K562 (cell line): ENCODE results near the gene PLA2G2C. TPM values are rescaled to one million over a fixed set of nuclear protein-coding genes. Genes with fewer than 3 reads are reported as not detected.

Experiments
- ATAC-seq: fragments of 200-7000 bp; cut with Tn5 transposase; 3 replicates; pipeline ENCODE4 v1.9.1; 2020; ENCODE audit warnings: moderate library complexity
- BruUV-seq: library from RNA; stranded (reverse); fragments of 400-500 nt; replicated peaks from 2 replicates; lab custom pipeline; 2021; lab: Mats Ljungman, UMichigan
- CTCF ChIA-PET: fragments of 300-600 bp; formaldehyde crosslinking; extraction: SDS; loops from one replicate; lab custom pipeline; 2021; ENCODE audit warnings: low intra/inter-chr PET ratio; lab: Yijun Ruan, JAX
- POLR2A ChIA-PET: fragments of 300-600, 350-650 bp; sonication (Branson Sonifier 250); formaldehyde crosslinking; extraction: SDS; loops from one replicate; lab custom pipeline; 2021; ENCODE audit warnings: antibody characterized with exemption, inconsistent platforms; lab: Yijun Ruan, JAX
- DNase-seq, 4 experiments: peaks; one replicate each; pipeline versions ENCODE4 v3.0.0 to v3.0.0-alpha.2; 2011 to 2018; ENCODE audit warnings: low spot score in 3 of 4, mixed read lengths in 3 of 4; ENCODE audit errors: extremely low read depth in 1 of 4
- FAIRE-seq: peaks from 2 replicates; lab custom pipeline; 2011; peaks lifted over from hg19 to GRCh38; lab: Jason Lieb, UNC
- H2AFZ ChIP-seq: 2 replicates; pipeline ENCODE4 v1.6.0; 2011; ENCODE audit warnings: low read depth, low read length, control low read depth, inconsistent platforms
- H3K27ac ChIP-seq: fragments of 200-600 bp; 3 replicates; pipeline ENCODE4 v1.8.0; 2011; ENCODE audit warnings: low read depth, mild to moderate bottlenecking, control low read depth, inconsistent platforms, low read length, moderate library complexity, mixed read lengths; ENCODE audit errors: extremely low read depth
- H3K27me3 ChIP-seq, 2 experiments: fragments of 300-600 bp in 1 of 2; 2 replicates in 1 of 2; 3 replicates in 1 of 2; pipeline versions ENCODE4 v1.6.0 to v1.8.0; 2011; ENCODE audit warnings: inconsistent platforms in 2 of 2, low read length in 2 of 2, mild to moderate bottlenecking in 1 of 2, mixed read lengths in 1 of 2, moderate library complexity in 1 of 2; ENCODE audit not compliant: control insufficient read depth in 2 of 2, insufficient read depth in 2 of 2
- H3K36me3 ChIP-seq: fragments of 300-600 bp; 3 replicates; pipeline ENCODE4 v1.8.0; 2011; ENCODE audit warnings: mild to moderate bottlenecking, low read length, inconsistent platforms; ENCODE audit not compliant: control insufficient read depth, insufficient read depth
- H3K4me1 ChIP-seq, 2 experiments: fragments of 200-600 bp in 1 of 2; replicated peaks in 1 of 2; 2 replicates in 1 of 2; 3 replicates in 1 of 2; pipeline versions ENCODE4 v1.5.1 to v1.8.0; 2011; ENCODE audit warnings: inconsistent platforms in 2 of 2, low read length in 2 of 2, mild to moderate bottlenecking in 1 of 2, mixed read lengths in 1 of 2, moderate library complexity in 1 of 2; ENCODE audit not compliant: control insufficient read depth in 2 of 2, insufficient read depth in 2 of 2
- H3K4me2 ChIP-seq: 2 replicates; pipeline ENCODE4 v1.6.1; 2011; ENCODE audit warnings: low read length, control low read depth, inconsistent platforms, mixed read lengths; ENCODE audit not compliant: insufficient read depth
- H3K4me3 ChIP-seq: fragments of 200-600 bp; sonication (generic), shearing (Covaris generic); 2 replicates; pipeline ENCODE4 v1.5.1; 2016; ENCODE audit warnings: control low read depth, inconsistent platforms
- H3K79me2 ChIP-seq: fragments of 200-600 bp; 3 replicates; pipeline ENCODE4 v1.8.0; 2011; ENCODE audit warnings: low read length, inconsistent platforms; ENCODE audit not compliant: control insufficient read depth, insufficient read depth
- H3K9ac ChIP-seq, 2 experiments: 2 replicates each; pipeline versions ENCODE4 v1.6.0 to v1.6.1; 2011; ENCODE audit warnings: low read depth in 2 of 2, low read length in 2 of 2, control low read depth in 1 of 2, inconsistent platforms in 1 of 2, mild to moderate bottlenecking in 1 of 2, mixed read lengths in 1 of 2; ENCODE audit not compliant: insufficient read depth in 1 of 2
- H3K9me1 ChIP-seq: one replicate; pipeline ENCODE4 v1.6.0; 2011; ENCODE audit warnings: inconsistent platforms, mild to moderate bottlenecking, low read length, moderate library complexity; ENCODE audit not compliant: control insufficient read depth, insufficient read depth
- H3K9me3 ChIP-seq: replicated peaks from 2 replicates; pipeline ENCODE4 v1.5.1; 2011; ENCODE audit warnings: low read depth, low read length, inconsistent platforms; ENCODE audit not compliant: control insufficient read depth, insufficient read depth
- H4K20me1 ChIP-seq: replicated peaks from 2 replicates; pipeline ENCODE4 v1.6.1; 2011; ENCODE audit warnings: low read length, inconsistent platforms, mixed read lengths; ENCODE audit not compliant: control insufficient read depth, insufficient read depth
- CBX5 ChIP-seq: IDR thresholded peaks from 2 replicates; pipeline ENCODE4 v1.6.1; 2014; ENCODE audit warnings: low read depth, borderline replicate concordance
- CBX8 ChIP-seq: fragments of 200-600 bp; sonication (generic); IDR thresholded peaks from 2 replicates; pipeline ENCODE4 v1.6.1; 2012; ENCODE audit warnings: borderline replicate concordance, mixed run types, low read depth, mild to moderate bottlenecking, moderate library complexity, mixed read lengths, low read length, control low read depth, inconsistent platforms; ENCODE audit not compliant: poor library complexity, severe bottlenecking; ENCODE audit errors: extremely low read depth
- CEBPB ChIP-seq: fragments of 450-650 bp; IDR thresholded peaks from 2 replicates; pipeline ENCODE4 v1.6.1; 2016; ENCODE audit warnings: missing genetic modification characterization, missing compliant biosample characterization
- ETV1 ChIP-seq: fragments of 450-650 bp; conservative IDR thresholded peaks from 2 replicates; pipeline ENCODE4 v1.6.1; 2016; ENCODE audit warnings: missing genetic modification characterization, control low read depth, low read depth, missing compliant biosample characterization
- GABPA ChIP-seq: fragments of 200-800 bp; sonication (Bioruptor generic); conservative IDR thresholded peaks from 2 replicates; pipeline ENCODE4 v1.6.1; 2016; ENCODE audit warnings: low read depth, missing genetic modification characterization, missing compliant biosample characterization
- HBP1 ChIP-seq: fragments of 450-650 bp; formaldehyde crosslinking; IDR thresholded peaks from 2 replicates; pipeline ENCODE4 v1.4.0; 2022; ENCODE audit warnings: missing genetic modification characterization
- NFIC ChIP-seq: fragments of 450-650 bp; IDR thresholded peaks from 2 replicates; pipeline ENCODE4 v1.6.1; 2017; ENCODE audit warnings: mild to moderate bottlenecking, inconsistent platforms
- SMARCB1 ChIP-seq: IDR thresholded peaks from 2 replicates; pipeline ENCODE4 v1.6.1; 2011; ENCODE audit warnings: improper control_type of control experiment, low read depth; ENCODE audit not compliant: insufficient read length
- TCF7 ChIP-seq: sonication (generic); IDR thresholded peaks from 2 replicates; pipeline ENCODE4 v1.6.1; 2016; ENCODE audit warnings: antibody characterized with exemption, borderline replicate concordance
- TGIF2 ChIP-seq: sonication (generic); formaldehyde crosslinking; IDR thresholded peaks from 2 replicates; pipeline ENCODE4 v1.8.1; 2022; ENCODE audit warnings: mild to moderate bottlenecking, missing genetic modification reagents, moderate library complexity
- ZBTB12 ChIP-seq: fragments of 250-450 bp; sonication (Bioruptor Pico); IDR thresholded peaks from 2 replicates; pipeline ENCODE4 v1.4.0; 2020
- ZFP91 ChIP-seq: sonication (generic); formaldehyde crosslinking; IDR thresholded peaks from 2 replicates; pipeline ENCODE4 v1.8.0; 2022; ENCODE audit warnings: mild to moderate bottlenecking, missing genetic modification reagents
- ZNF282 ChIP-seq: sonication (generic); formaldehyde crosslinking; IDR thresholded peaks from 2 replicates; pipeline ENCODE4 v1.8.1; 2023; ENCODE audit warnings: missing genetic modification reagents
- WGBS: fragments of 100-300 bp; shearing (Covaris generic); methylation state at CpG from one replicate; pipeline ENCODE4 v1.1.6; 2016; ENCODE audit warnings: low coverage, mixed read lengths; ENCODE audit not compliant: insufficient coverage; ENCODE audit errors: missing lambda C conversion rate; 5-methylcytosine and 5-hydroxymethylcytosine counted together
- in situ Hi-C: fragments of 300-500 bp; cut with MboI; formaldehyde crosslinking; loops from 4 replicates; pipeline ENCODE4 v1.15.0; 2018; ENCODE audit warnings: inconsistent platforms, mixed read lengths
- intact Hi-C: fragments of 100-400 bp; cut with micrococcal nuclease; formaldehyde crosslinking; loops from 2 replicates; pipeline ENCODE4 v1.14.2; 2022
- polyA plus RNA-seq, 8 experiments: library from polyadenylated mRNA; depleted of rRNA in 4 of 8; stranded (reverse) in 5 of 8; unstranded in 3 of 8; fragments of >200 nt; fragmentation: Nextera tagmentation in 2 of 8; fragmentation: Illumina TruSeq in 1 of 8; extraction: Ambion mirVana in 2 of 8; extraction: Trizol in 1 of 8; gene quantifications; 2 replicates each; pipeline versions ENCODE4 v1.2.1 to v1.2.3, GENCODE V29; 2011 to 2014; ENCODE audit warnings: inconsistent platforms in 1 of 8, missing spikeins in 1 of 8
- total RNA-seq, 7 experiments: library from RNA; depleted of rRNA in 6 of 7; stranded (reverse); fragments of >200 nt in 6 of 7; fragmentation: Illumina TruSeq in 2 of 7; extraction: Trizol in 2 of 7; gene quantifications; 2 replicates each; pipeline versions ENCODE4 v1.2.1 to v1.2.3, GENCODE V29; 2011 to 2021; ENCODE audit warnings: low replicate concordance in 1 of 7
- TF ChIP-seq, protein P1 (sequence below), 3 experiments: IDR thresholded peaks in 2 of 3; conservative IDR thresholded peaks in 1 of 3; 2 replicates each; pipeline ENCODE4 v1.5.1; 2011 to 2012; ENCODE audit warnings: low read length in 3 of 3, mild to moderate bottlenecking in 3 of 3, control low read depth in 2 of 3, improper control_type of control experiment in 1 of 3, inconsistent platforms in 1 of 3, low read depth in 1 of 3, mixed read lengths in 1 of 3, moderate library complexity in 1 of 3; ENCODE audit not compliant: insufficient read depth in 2 of 3

PLA2G2C gene
- total and polyA plus RNA-seq, 9 of the 15 experiments (the other 6 are each of a cell fraction or from before 2014, with no cell fraction given) = 0.14 to 0.49 (median 0.21) TPM

DNA sequence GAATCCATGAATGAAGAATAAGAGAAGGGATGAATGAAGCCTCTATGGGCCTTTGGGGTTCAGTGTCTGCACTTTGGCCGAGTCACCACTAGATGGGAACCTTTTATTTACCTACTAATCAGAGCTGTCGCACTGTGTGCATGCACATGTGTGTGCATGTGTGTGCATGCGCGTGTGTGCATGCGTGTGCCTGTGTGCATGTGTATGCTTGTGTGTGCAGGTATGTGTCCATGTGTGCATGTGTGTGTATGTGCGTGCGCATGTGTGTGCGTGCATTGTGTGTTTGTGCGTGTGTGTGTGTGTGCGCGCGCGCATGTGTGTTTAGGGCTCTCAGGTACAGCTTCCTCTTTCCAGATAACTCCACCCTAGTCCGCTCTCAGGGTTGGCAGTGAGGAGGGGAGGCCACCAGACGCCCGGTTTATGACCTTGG, 20.8 kb downstream of the PLA2G2C start (continued):
- TF ChIP-seq SMARCB1 = no peak
- TF ChIP-seq CBX8 = no peak
- no peak for TF ChIP-seq ZNF282 (CRISPR knock-in tag)

DNA sequence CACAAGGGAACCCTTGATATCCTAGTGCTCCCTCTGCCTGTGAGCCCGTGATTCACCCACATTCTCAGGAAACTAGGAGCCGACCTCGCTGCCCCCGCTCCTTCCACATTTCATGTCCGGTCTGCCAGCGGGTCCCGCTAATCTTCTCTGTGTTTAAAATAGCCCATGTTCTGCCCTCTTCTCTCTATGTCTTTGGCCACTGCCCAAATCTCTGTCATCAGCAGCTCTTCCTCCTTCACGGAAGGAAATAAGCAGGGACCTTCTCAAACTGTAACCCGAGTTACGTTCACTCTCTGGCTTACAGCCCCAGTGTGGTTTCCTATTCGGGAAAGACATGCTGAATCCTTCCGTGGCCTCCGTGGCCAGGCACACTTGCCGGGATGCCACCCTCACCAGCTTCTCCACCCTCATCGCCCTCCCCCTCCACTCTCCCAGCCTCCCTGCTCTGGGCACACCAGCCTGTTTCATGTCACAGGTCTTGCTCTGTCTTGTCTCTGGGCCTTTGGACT, 21.6 kb downstream of the PLA2G2C start:
- in situ Hi-C loops = no loop called here
- Histone ChIP-seq H3K9ac (no peak overlapping the region), H3K9me1 (no peaks in the 10 kb centered on the region)
- TF ChIP-seq ETV1 (tag) (peak; percentile 42; the same call in 1 of the 2 replicates), TCF7 (no peak), ZBTB12 (CRISPR knock-in tag) (no peak), CEBPB (no peak), GABPA (peak; percentile 24; the same call in 1 of the 2 replicates), HBP1 (no peak), ZFP91 (CRISPR knock-in tag) (no peak), TGIF2 (no peak), CBX5 (no peak), NFIC (peak; percentile 32; the same call in 1 of the 2 replicates)
- TF ChIP-seq, protein P1, sequence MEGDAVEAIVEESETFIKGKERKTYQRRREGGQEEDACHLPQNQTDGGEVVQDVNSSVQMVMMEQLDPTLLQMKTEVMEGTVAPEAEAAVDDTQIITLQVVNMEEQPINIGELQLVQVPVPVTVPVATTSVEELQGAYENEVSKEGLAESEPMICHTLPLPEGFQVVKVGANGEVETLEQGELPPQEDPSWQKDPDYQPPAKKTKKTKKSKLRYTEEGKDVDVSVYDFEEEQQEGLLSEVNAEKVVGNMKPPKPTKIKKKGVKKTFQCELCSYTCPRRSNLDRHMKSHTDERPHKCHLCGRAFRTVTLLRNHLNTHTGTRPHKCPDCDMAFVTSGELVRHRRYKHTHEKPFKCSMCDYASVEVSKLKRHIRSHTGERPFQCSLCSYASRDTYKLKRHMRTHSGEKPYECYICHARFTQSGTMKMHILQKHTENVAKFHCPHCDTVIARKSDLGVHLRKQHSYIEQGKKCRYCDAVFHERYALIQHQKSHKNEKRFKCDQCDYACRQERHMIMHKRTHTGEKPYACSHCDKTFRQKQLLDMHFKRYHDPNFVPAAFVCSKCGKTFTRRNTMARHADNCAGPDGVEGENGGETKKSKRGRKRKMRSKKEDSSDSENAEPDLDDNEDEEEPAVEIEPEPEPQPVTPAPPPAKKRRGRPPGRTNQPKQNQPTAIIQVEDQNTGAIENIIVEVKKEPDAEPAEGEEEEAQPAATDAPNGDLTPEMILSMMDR (IDR thresholded peaks at IDR 0.05 in 2 of 3, conservative IDR thresholded peaks at IDR 0.05 in 1 of 3; ENCODE audit: insufficient read depth in 2 of 3, low read depth in 1 of 3, low read length in 3 of 3) = peak in 1 of 3 experiments; percentile 14; a peak in 1 of 6 replicates
- TF ChIP-seq, all 486 proteins: peak for 4
- FAIRE-seq (no peak), ATAC-seq (no peak), DNase-seq (no peak)
- Histone ChIP-seq H3K27ac (no peak overlapping the region), H3K4me3 (no peak overlapping the region), H3K4me1 (peaks cover 0 to 6% of the 10 kb centered on the region in 2 experiments; a peak in 2 of 5 replicates), H3K4me2 (no peak overlapping the region), H4K20me1 (no peaks in the 10 kb centered on the region), H3K27me3 (peaks cover 0 to 19% of the 10 kb centered on the region in 2 experiments; a peak in 3 of 5 replicates), H3K79me2 (no peaks in the 10 kb centered on the region), H3K9me3 (peaks cover 9% of the 10 kb centered on the region), H2AFZ (no peak overlapping the region), H3K36me3 (no peaks in the 10 kb centered on the region)
- BruUV-seq = no TSS peak
- intact Hi-C loops = loop anchor here (2.0 to 5.0 kb wide), 4 partner anchors 20 to 328 kb away; no protein-coding TSS in a partner anchor
- 7% methylated on average over 15 of the region's 15 CpGs for WGBS
- ChIA-PET POLR2A (no interaction called here), CTCF (interaction anchor here (0.6 kb wide), 1 partner anchor 64 kb away, joined by 3 read pairs; no protein-coding TSS in a partner anchor)
